Measurements from ENCODE around the gene ERFE. TPM values are rescaled to one million over a fixed set of nuclear protein-coding genes. Genes with fewer than 3 reads are reported as not detected.
A peak's percentile ranks its signal among the peaks of the same experiment; 100 is the strongest.

The ERFE gene
- total and polyA plus RNA-seq, 9 of the 15 experiments (the other 6 are each of a cell fraction or from before 2014, with no cell fraction given): 0.55 to 8.2 (median 3.7) TPM

- no peak for TF ChIP-seq VEZF1 (CRISPR knock-in tag; IDR thresholded peaks at IDR 0.05)
- no peak for TF ChIP-seq EZH2 (IDR thresholded peaks at IDR 0.05; ENCODE audit: borderline replicate concordance, low read depth, low read length)
- TF ChIP-seq NFRKB (IDR thresholded peaks at IDR 0.05; ENCODE audit: low read depth): peak; percentile 32
- TF ChIP-seq E2F1 (CRISPR knock-in tag; IDR thresholded peaks at IDR 0.05): no peak
- TF ChIP-seq ZNF57 (CRISPR knock-in tag; IDR thresholded peaks at IDR 0.05): no peak
- peak; percentile 68; the same call in 1 of the 2 replicates for TF ChIP-seq NFIC (IDR thresholded peaks at IDR 0.05)
- no peak for TF ChIP-seq GABPB1 (CRISPR knock-in tag; IDR thresholded peaks at IDR 0.05)
- TF ChIP-seq FOXK2 (conservative IDR thresholded peaks at IDR 0.05 in 1 of 2, IDR thresholded peaks at IDR 0.05 in 1 of 2; ENCODE audit: low read depth in 2 of 2): no peak
- TF ChIP-seq FOSL1 (tag; conservative IDR thresholded peaks at IDR 0.05): 0 out of 2 replicates have a peak, but pooled peaks have one; percentile 12
- TF ChIP-seq ZNF766 (CRISPR knock-in tag; conservative IDR thresholded peaks at IDR 0.05): 0 out of 2 replicates have a peak, but pooled peaks have one; percentile 1
- no peak for TF ChIP-seq MIER1 (IDR thresholded peaks at IDR 0.05; ENCODE audit: low read depth)
- no peak for TF ChIP-seq CREB5 (CRISPR knock-in tag; IDR thresholded peaks at IDR 0.05)
- TF ChIP-seq AFF1 (IDR thresholded peaks at IDR 0.05; ENCODE audit: low read depth in 1 of 2, partially characterized antibody in 2 of 2): no peak
- TF ChIP-seq TRIM24 (IDR thresholded peaks at IDR 0.05): no peak
- no peak for TF ChIP-seq BRF2 (IDR thresholded peaks at IDR 0.05; ENCODE audit: borderline replicate concordance, insufficient read depth, insufficient read length)
- no peak for TF ChIP-seq RHOXF2B (CRISPR knock-in tag; conservative IDR thresholded peaks at IDR 0.05)
- no peak for TF ChIP-seq U2AF2 (optimal IDR thresholded peaks at IDR 0.05; ENCODE audit: low read depth, low read length)
- TF ChIP-seq KLF6 (CRISPR knock-in tag; IDR thresholded peaks at IDR 0.05; ENCODE audit: borderline replicate concordance): peak; percentile 29; the same call in 1 of the 2 replicates
- TF ChIP-seq MCM3 (IDR thresholded peaks at IDR 0.05): no peak
These were observed 10.4 kb downstream of the ERFE start (continued) for GRCh38 chr2:238169048-238169707.

Data from K562 (cell line).